HG03280 (cell line): ENCODE results near the gene CALHM3.
A peak's percentile ranks its signal among the peaks of the same experiment; 100 is the strongest.

Experiments used
- ATAC-seq: cut with Tn5 transposase; IDR thresholded peaks from one replicate; pipeline ENCODE4 v1.9.1; 2021; ENCODE audit warnings: mild to moderate bottlenecking, moderate library complexity; ENCODE audit not compliant: unreplicated experiment

Gene CALHM3

DNA sequence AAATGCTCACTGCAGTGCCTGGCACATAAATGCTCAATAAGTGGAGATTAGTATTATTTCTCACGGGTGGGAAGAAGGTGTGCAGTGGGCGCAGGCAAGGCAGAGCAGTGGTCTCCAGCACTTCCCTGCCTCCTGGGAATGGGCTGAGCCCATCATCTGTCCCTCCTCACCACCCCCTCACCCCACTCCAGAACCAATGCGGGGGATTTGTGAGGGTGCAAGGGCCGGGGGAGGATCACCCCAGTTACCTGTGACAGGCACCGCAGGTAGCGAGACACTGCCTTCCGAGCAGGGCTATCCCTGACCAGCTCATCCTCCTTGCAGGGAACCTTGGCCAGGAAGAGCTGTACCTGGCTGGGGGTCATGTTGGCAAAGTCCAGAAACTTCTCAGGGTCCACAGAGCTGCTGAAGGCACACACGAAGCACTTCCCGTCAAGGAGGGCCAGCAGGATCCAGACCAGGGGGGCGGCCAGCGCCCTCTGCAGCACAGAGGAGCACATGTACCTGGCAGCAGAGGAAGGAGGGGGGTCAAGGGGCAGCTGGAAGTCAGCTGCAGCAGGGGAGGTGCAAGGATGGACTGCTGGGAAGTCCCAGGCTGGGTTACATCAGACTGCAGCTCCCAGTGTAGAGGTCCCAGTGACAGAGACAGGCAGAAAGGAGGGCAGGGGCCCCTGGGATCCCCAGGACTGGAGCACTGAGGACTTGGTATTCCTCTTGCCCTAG, 2.8 kb downstream of the CALHM3 start:
- ATAC-seq, result no peak

DNA sequence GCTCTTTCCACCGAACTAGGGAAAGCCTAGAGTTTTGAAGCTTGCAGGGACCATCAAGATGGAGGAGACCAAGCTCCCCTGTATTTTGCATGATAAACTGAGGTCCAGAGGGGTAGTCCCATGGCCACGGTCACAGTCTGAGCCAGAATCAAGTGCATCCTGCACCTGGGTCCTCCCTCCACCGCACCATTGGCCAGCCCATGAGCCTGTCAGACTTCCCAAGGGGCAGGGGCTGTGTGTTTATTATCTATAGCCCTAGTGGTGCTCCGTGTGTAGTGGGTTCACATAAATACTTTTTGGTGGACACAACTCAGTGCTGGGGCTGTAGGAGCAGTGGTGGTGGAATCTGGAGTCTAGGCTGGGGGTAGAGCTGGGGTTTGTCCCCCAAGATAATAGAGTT, 3.6 kb downstream of the CALHM3 start:
- ATAC-seq, result no peak

DNA sequence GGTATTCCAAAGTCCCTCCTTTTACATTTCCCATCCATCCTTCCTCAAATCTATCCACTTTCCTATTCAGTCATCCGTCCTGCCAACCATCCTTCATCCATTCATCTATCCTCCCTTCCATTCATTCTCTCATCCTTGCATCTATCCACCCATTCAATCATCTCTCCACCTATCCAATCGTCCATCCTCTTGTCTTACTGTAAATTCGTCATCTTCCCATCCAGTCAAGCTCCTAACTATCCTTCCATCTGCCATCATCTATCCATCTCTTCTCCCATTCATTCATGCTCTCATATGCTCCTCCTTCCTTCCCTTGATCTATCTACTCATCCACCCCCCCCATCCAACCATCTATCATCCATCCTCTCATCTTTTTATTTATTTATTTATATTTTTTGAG, 5.0 kb downstream of the CALHM3 start:
- ATAC-seq, result no peak

DNA sequence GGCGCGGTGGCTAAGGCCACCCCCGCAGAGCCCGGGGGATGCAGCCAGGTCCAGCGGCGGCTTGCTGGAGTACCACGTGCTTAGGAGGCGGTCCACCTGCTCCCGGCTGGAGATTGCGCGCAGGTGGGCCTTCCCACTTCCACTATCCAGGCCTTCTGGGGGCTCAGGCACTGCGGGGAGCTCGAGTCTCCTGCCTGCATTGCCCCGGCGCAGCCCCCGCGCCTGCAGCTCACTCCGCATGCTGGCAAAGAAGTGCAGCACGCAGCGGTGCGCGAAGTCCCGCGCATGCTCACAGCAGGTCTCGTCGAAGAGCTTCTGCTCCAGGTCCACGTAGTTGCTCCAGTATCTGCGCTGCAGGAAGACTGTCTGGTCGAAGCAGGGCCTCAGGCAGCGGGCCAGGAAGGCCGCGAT, 5.8 kb downstream of the CALHM3 start:
- ATAC-seq, result no peak

DNA sequence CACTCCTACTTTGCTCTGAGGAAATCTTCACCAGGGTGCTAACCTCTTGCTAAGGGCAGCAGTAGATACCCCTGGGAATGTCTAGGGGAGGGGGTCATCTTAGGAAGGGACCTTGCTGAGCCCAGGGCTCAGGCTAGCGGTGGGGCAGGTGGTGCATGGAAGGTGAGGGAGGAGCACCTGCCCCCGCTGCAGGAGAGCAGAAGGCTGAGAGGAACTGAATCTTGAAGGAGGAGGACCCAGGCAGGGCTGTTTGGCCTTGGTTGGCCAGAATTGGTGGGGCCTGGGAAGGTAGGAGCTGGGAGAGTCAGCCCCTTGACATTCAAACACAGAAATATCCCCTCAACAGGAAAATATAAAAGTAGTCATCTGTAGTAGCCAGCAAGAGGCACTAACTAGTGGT, 7.0 kb downstream of the CALHM3 start:
- peak; percentile 23 for ATAC-seq

DNA sequence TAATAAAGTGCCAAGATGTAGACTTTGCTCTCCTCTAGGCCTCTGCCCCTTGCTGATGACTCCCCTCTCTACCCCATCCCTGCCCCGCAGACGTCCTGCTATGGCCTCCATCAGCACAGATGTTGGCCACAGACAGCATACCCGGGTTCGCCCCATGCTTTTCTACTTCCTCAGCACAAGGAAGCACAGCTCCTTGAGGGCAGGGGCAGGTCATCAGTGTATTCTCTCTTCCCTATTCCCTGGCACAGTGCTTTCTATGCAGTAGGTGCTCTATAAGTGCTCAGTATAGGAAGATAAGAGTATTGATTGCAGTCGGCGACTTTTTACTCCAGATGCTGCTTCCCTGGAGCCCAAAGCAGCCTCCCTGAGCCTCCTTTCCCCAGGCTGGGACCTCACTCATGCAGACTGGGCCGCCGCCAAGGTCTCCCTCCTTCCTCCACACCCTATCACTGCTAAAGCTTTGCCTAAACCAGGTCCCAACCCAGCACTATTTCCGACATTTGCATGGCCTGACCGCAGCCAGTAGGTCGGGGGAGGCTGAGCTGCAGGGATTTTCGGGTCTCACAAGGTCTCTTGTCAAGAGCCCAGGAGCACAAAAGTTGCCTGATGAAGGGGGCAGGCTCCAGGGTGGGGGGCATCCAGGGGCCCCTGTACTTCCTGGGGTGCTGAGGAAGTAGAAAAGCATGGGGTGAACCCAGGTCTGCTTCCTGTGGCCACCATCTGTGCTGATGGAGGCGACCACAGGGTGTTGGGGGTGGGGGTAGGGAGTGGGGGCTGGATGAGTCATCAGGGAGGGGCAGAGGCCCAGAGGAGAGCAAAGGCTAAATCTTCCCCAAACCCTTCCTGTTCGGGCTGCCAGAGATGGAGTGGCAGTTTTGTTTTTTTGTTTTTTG, 8.0 kb downstream of the CALHM3 start:
- ATAC-seq, result peak; percentile 74

DNA sequence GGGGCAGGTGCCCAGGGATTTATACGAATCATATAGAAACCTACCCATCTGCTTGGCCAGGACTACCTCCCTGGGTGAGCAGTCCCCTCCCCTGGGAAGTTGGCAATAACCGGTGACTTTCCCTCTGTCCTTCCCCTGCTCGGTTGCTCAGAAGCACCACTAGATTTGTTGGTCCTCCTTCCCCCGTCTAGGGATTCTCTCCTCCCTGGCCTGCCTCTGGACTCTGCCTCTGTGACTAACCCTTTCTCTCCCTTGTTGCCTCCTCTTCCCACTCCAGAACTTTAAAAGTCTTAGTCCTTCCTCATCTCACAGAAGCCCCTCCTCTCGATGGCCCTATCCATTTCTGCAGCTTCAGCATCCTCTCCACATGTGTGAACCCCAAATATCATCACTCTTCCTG, 9.8 kb downstream of the CALHM3 start:
- ATAC-seq, result no peak

DNA sequence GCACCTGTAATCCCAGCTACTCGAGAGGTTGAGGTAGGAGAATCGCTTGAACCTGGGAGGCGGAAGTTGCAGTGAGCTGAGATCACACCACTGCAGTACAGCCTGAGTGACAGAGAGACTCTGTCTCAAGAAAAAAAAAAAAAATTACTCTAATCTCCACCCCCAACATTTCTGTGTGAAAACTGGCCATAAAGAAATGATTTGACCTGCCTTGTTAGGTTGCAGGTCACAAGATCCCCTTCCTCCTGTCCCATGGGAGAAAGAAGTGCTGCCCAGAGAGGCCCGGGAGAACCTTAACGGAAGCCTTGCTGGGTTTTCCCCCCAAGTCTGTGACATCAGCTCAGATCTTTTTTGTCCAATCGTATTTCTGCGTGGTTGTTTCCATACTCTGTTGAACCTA, 11.6 kb downstream of the CALHM3 start:
- no peak for ATAC-seq

DNA sequence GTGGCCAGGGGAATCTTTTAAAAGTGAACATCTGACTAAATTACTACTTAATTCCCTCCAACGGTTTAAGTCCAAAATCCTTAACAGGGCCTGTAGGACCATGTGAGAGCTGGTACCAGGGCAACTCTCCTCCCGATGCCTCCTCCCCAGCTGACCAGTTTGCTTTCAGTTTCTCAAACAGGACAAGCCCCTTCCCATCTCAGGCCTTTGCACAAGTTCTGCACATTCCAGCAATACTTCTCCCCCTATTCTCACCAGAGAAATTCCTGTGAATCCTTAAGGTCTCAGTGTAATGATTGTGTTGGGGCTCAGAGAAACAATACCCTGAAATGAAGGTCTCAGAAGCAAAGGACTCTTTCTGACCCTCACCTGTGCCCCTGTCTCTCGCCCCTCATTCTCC, 12.3 kb downstream of the CALHM3 start:
- ATAC-seq, result no peak

DNA sequence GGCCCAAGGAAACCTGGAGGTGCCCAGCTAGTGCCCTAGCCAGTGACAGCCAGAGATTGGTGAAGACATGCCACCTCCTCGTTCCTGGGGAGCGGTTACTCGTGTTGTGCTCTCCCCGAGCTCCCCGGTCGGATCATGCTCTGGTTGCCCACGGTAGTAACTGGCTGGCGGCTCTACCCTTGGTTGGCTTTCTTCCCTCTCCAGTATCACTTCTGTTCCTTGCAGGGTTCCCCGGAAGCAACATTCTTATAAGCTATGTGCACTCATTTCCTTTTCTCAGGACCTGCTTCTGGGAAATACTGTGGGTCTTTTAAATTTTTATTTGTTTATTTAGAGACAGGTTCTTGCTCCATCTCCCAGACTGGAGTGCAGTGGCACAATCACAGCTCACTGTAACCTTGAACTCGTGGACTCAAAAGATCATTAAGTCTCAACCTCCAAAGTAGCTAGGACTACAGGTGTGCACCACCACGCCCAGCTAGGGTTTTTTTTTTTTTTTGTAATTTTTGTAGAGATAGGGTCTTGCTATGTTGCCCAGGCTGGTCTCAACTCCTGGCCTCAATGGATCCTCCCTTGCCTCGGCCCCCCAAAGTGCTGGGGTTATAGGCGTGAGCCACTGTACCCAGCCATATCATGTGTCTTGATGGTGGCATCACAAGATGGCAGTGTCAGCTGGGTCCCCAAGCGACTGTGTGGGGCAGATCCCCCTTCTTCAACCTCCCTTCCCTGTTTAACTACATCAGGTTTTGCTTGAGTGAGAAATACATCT, 13.4 kb downstream of the CALHM3 start:
- ATAC-seq, result no peak

DNA sequence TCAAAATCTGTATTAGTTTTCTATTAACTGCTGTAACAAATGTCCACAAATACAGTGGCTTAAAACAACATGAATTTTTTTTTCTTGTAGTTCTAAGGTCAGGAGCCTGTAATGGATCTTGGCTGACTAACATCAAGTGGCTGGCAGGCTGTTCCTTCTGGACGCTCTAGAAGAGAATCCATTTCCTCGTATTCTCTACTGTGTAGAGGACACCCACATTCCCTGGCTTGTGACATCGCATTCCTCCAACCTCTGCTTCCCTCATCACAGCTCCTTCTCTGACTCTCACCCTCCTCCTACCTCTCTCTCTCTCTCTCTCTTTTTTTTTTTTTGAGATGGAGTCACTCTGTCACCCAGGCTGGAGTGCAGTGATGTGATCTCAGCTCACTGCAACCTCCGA, 15.5 kb downstream of the CALHM3 start:
- ATAC-seq, result no peak

DNA sequence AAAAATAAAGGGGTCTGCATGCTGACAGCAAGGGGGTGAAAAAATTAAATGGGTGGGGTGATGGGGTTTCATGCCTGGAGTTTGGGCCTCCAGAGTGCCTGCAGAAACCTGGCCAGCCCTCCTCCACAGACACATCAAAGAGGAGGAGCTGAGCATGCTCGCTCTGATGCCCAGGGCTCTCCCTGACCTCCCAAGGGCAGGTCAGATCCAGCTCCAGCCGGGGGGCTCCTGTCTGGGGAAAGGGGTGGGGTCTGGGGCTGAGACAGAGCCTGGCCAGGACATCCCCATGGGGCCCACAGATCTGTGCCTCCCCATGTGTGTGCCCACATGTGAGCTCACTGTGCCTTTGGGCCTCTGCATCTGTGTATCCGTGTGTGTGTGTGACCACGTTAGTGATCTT, 19.4 kb downstream of the CALHM3 start:
- no peak for ATAC-seq

DNA sequence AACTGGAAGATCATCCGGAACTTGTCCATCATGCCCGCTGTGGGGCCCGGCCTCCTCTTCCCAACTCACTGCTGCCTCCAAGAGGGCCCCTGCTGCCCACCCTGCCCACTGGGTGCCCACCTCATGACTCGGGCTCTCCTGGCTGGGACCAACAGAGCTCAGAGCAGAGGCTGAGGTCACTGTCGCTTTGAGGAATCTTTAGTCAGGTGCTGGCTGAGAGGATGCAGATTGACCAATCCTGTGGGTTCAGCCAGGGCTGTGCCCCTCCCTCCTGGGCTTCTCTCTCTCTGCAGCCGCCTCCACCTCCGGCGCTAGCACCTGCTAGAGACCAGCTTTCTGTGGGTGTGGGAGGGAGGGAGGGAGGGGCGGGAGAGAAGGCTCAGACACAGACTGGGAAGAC, 20.3 kb downstream of the CALHM3 start, which contains the start of gene CALHM1:
Gene CALHM1 (minus strand): TSS at position 181 of the 400 bp plus-strand sequence. CDS start 149 bp downstream, at position 32.
- ATAC-seq, result peak; percentile 60

DNA sequence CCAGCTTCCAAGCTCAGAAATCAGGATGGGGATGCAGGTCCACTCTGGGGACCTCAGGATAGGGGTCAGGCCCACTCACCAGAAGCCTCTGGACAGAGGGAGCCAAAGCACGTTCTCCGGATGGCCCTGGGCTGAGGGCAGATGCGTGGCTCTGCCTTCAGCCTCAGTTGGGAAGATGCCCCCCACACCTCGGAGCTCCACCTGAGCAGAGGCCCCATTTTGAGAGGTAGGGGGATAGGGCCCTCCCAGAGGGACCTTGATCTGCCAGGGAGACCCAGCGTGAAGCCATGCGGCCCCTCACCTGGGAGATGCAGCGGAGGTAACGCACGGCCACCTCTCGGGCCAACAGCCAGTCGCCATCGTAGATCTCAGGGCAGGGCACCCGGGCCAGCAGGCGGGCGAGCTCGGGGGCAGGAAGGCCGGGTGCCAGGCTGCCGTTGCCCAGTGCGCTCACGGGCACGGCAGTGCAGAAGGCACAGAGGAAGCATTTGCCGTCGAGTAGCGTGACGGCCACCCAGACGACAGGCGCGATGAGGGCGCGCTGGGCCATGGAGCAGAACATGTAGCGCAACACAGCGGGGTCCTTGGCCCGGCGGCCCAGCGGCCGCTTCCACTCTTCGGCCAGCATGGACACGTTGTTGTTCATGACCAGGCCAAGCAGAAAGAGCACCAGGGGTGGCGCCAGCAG, 21.0 kb downstream of the CALHM3 start:
- no peak for ATAC-seq

DNA sequence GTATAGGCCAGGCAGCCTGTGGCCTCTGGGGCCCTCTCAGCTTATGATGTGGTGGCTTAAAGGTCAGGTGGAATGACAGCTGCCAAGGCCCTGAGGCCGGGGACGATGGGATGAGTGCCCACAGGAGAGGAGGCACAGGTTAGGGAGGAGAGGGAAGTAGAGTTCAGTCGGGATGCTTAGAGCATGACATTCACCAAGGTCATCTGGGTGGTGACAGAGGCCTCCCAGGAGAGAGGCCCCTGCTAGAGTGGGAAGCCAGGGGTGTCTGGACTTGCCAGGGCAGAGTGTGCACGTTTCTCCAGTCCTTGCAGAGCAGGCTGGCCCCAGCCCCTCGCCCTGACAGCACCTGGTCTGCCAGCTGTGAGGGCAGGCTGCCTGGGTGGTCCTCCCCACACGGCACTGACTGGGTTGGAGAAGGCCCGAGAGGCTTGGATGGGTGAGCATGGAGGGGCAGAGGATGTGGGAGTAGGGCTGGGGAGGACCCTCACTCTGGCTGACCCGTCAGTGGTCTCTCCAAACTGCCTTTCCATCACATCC, 21.8 kb downstream of the CALHM3 start:
- ATAC-seq, result no peak

DNA sequence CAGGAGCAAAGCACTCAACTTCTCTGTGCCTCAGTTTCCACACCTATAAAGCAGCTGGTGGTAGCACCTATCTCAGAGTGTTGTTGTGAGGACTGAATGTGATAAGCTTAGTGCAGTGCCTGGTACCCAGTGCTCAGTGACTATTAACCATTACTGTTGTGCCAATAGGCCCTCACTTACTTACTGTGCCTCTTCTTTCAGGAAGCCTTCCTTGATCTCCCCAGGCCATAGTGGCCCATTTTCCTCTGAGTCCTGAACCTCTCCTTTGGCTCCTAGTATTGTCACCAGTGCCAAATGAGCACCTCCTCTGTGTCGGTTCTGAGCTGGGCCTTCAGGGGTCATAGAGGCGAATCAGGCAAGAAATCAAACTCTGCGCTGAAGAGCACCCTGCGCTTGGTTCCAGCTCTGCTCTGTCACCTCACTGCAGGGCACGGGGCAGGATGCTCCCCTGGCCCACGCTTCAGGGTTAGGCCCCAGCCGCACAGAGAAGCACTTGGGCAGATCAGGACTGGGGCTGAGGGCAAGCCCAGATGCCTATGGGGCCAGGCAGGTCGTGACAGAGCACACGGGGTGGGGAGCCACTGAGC, 22.9 kb downstream of the CALHM3 start:
- no peak for ATAC-seq

DNA sequence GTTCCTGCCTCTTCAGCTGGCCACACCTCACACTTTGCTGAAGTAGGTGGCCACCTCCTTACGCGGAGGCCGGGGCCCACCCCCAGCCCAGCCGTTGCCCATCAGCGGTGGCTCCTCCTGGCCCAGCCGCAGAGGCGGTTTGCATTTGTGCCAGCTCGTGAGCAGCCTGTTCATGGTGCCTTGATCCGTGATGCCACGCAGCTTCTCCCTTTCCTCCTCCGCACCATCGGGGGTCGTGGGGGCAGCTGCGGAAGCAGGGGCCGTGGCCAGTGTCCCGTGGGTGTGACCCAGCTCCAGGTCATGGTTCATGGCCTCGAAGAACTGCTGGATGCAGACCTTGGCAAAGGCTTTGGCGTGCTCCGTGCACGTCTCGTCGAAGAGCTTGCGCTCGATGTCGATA, 23.8 kb downstream of the CALHM3 start:
- ATAC-seq, result no peak

DNA sequence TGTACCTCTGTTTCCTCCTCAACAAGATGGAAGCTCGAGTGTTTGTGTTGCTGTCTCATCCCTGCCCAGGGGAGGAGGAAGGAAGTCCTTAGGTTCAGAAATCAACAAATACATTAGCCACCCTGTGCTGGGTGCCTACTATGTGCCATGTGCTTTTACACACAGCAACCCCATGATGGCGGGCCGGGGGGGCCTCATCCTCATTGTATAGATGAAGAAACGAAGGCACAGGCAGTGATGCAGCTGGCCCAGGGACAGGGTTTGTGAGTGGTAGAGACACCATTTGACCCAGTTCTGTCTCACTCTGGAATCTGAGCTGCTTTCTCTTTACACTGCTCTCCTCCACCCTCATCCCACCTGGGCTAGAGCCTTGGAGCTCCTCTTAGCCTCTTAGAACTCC, 25.0 kb downstream of the CALHM3 start:
- no peak for ATAC-seq

DNA sequence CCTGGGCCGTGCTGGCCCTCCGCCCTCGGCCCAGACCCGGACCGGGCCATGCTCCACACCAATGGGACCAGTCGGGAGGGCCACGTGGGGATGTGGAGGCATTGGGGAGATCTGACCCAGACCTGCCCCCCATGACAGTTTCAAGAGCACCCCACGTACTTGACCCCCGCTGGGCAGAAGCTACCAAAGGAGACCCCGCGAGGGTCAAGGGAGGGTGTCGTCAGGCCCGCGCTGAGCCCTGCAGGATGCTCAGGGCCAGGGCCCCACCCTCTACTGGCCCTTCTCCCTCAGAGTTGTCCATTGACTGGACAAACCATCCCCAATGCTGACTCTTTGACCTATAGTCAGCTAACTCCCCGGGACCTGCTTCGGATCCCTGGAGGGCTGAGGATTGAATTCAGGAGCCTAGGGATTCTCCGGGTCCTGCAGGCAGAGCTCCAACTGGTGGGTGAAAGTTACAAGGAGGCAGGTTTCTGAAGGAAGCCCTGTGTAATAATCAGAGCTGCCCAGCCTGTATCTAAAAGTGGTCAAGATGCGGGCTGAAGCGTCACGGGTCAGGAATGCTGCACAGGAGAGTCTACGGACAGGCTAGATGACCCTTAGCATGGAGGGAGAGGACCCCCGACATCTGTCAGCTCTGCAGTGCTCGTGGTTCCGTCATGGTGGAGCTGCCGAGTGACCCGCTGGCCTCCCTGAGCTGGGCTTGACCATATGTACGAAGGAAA, 26.4 kb downstream of the CALHM3 start:
- no peak for ATAC-seq
